ENCODE results near the gene PLCL2.

GRCh38 chr3:16884748-16885592 lies at the start of gene PLCL2:
- TF ChIP-seq, protein P1, sequence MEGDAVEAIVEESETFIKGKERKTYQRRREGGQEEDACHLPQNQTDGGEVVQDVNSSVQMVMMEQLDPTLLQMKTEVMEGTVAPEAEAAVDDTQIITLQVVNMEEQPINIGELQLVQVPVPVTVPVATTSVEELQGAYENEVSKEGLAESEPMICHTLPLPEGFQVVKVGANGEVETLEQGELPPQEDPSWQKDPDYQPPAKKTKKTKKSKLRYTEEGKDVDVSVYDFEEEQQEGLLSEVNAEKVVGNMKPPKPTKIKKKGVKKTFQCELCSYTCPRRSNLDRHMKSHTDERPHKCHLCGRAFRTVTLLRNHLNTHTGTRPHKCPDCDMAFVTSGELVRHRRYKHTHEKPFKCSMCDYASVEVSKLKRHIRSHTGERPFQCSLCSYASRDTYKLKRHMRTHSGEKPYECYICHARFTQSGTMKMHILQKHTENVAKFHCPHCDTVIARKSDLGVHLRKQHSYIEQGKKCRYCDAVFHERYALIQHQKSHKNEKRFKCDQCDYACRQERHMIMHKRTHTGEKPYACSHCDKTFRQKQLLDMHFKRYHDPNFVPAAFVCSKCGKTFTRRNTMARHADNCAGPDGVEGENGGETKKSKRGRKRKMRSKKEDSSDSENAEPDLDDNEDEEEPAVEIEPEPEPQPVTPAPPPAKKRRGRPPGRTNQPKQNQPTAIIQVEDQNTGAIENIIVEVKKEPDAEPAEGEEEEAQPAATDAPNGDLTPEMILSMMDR (IDR thresholded peaks at IDR 0.05) = no peak
- TF ChIP-seq, protein P2, sequence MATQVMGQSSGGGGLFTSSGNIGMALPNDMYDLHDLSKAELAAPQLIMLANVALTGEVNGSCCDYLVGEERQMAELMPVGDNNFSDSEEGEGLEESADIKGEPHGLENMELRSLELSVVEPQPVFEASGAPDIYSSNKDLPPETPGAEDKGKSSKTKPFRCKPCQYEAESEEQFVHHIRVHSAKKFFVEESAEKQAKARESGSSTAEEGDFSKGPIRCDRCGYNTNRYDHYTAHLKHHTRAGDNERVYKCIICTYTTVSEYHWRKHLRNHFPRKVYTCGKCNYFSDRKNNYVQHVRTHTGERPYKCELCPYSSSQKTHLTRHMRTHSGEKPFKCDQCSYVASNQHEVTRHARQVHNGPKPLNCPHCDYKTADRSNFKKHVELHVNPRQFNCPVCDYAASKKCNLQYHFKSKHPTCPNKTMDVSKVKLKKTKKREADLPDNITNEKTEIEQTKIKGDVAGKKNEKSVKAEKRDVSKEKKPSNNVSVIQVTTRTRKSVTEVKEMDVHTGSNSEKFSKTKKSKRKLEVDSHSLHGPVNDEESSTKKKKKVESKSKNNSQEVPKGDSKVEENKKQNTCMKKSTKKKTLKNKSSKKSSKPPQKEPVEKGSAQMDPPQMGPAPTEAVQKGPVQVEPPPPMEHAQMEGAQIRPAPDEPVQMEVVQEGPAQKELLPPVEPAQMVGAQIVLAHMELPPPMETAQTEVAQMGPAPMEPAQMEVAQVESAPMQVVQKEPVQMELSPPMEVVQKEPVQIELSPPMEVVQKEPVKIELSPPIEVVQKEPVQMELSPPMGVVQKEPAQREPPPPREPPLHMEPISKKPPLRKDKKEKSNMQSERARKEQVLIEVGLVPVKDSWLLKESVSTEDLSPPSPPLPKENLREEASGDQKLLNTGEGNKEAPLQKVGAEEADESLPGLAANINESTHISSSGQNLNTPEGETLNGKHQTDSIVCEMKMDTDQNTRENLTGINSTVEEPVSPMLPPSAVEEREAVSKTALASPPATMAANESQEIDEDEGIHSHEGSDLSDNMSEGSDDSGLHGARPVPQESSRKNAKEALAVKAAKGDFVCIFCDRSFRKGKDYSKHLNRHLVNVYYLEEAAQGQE (IDR thresholded peaks at IDR 0.05; ENCODE audit: insufficient read depth in 1 of 2, low read depth in 2 of 2, low read length in 1 of 2) = no peak
- TF ChIP-seq POLR2AphosphoS5 (IDR thresholded peaks at IDR 0.05; ENCODE audit: low read depth, low read length) = no peak

All from Panc1 (cell line).